Stimulated activated CD8-positive, alpha-beta memory T cell treated with anti-CD3 and anti-CD28 coated beads, Interleukin-12 subunit alpha, Interleukin-12 subunit beta, amount 100 ng/mL, for 4 hours (primary cell): ENCODE data around the gene PPP1R8.
A peak's percentile ranks its signal among the peaks of the same experiment; 100 is the strongest.

Source experiments
- DNase-seq: peaks from one replicate; pipeline ENCODE4 v3.0.0-alpha.2; 2020; ENCODE audit warnings: low read depth

Gene PPP1R8

DNA sequence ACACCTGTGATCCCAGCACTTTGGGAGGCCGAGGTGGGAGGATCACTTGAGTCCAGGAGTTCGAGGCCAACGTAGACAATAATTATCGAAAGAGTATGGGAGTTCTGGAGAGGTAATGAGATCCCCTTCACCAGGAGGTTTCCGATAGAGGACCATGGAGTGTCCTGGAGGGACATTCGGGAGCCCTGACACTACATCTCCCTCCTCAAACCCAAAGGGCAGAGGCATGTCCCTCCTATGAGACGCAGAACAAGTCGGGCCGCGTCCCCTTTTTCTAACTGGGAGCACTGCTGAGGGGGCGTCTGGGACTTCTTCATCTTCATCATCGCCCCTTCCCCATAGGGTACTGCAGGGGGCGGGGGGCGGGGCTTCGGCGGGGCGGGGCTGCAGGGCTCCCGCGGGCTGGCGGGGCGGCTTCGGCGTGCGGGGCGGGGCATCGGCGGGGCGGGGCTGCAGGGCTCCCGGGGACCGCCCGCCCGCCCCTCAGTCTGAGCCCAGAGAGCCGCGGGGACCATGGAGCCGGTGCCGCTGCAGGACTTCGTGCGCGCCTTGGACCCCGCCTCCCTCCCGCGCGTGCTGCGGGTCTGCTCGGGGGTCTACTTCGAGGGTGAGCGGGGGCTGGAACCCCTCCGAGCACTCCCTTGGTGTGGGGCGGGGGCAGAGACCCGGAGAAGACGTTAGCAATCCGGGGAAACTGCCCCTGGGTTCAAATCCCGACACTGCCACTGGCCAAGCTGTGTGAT is 41.6 kb downstream of the PPP1R8 start, which contains the start of gene THEMIS2:
THEMIS2 (plus strand) TSS at position 486 of the 743 bp plus-strand sequence; CDS start at position 514, 28 bp downstream.
- peak; percentile 62 for DNase-seq

DNA sequence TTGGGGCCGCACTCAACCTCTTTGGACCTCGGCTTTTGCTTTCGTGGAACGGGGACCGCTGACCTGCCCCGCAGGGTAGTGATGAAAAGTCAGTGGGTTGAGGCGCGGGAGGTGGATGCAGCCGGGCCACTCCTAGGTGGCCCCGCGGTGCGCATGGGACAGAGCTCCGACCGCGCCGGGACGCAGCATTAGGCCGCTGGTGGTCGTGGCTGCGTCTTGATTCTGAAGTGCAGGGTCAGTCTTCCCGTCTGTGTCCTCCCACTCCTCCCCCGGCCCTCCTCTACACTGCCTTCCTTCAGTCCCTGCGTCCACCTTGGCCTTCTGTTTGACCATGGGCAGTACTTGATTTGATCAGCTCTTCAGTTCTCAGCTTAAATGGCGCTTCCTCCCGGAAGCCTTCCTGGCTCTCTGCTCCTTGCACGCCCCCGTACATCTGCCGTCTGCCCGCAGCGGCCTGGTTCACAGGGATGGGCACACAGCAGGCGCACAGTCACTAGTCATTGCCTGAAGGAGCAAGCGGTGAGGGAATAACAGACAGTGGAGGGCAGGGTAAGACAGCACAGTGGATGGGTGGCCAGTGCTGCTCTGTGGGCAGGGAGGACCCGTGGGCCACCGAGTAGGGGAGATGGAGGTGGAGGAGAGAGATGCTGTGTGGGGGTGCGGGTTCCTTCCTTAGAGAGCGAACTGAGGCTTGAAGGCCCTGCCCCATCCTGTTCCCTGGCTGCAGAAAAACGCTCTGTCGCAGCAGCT is 42.4 kb downstream of the PPP1R8 start:
- no peak for DNase-seq

- DNase-seq: no peak
Observed at GRCh38 chr1:27873671-27874384, 43.2 kb downstream of the PPP1R8 start.

- no peak for DNase-seq
Observed at GRCh38 chr1:27876341-27877114, 45.9 kb downstream of the PPP1R8 start.

DNA sequence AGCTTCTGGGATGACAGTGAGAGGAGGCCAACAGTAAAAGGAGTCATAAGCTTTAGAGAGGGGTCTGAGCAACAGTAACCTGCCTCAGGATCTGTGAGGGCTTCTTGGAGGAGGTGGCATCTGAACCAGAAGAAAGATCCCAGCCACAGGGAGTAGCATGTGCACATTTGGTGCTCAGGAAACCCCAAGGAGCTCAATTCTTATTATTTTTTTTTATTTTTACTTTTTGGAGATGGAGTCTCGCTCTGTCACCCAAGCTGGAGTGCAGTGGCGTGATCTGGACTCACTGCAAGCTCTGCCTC is 46.5 kb downstream of the PPP1R8 start:
- DNase-seq: no peak

GRCh38 chr1:27878039-27878438 is 47.5 kb downstream of the PPP1R8 start:
- DNase-seq: no peak

GRCh38 chr1:27878787-27879335 is 48.3 kb downstream of the PPP1R8 start:
- no peak for DNase-seq

DNA sequence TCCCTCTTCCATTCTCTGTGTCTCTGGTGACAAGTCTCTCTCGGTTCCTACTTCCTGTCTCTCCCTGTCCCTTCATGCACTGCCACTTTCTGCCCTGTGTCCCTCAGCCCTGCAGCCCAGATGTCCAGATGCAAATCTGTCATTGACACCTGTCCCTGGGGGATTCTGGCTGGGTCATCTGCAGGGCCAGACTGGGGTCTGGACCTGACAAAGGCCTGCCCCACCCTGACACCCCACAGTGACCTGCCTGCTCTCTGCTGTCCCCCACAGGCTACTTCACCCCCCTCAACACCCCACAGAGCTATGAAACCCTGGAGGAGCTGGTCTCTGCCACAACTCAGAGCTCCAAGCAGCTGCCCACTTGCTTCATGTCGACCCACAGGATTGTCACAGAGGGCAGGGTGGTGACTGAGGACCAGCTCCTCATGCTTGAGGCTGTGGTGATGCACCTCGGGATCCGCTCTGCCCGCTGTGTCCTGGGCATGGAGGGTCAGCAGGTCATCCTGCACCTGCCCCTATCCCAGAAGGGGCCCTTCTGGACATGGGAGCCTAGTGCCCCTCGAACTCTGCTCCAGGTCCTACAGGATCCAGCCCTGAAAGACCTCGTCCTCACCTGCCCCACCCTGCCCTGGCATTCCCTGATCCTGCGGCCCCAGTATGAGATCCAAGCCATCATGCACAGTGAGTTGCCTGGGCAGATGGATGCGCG is 48.9 kb downstream of the PPP1R8 start:
- no peak for DNase-seq

GRCh38 chr1:27882543-27882903 is 51.9 kb downstream of the PPP1R8 start:
- DNase-seq: no peak

DNA sequence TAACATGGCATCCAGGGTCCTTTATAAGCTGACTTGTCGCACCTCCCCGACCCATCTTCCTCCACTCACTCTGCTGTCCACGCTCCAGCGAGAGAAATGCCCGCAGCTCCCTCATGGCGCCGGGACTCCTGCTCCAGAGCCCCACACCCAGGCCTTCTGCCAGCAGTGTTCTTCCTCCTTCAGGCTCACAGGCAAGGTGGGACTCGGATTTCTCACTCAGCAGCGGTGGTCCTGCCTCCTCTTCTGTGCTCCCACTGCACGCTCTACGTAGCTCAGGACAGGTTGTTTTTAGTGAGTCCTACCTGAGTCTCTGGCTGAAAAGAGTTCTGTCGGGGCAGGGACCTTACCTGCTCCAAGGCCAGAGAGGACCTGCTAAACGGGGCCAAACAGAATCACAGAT is 53.0 kb downstream of the PPP1R8 start:
- no peak for DNase-seq

DNA sequence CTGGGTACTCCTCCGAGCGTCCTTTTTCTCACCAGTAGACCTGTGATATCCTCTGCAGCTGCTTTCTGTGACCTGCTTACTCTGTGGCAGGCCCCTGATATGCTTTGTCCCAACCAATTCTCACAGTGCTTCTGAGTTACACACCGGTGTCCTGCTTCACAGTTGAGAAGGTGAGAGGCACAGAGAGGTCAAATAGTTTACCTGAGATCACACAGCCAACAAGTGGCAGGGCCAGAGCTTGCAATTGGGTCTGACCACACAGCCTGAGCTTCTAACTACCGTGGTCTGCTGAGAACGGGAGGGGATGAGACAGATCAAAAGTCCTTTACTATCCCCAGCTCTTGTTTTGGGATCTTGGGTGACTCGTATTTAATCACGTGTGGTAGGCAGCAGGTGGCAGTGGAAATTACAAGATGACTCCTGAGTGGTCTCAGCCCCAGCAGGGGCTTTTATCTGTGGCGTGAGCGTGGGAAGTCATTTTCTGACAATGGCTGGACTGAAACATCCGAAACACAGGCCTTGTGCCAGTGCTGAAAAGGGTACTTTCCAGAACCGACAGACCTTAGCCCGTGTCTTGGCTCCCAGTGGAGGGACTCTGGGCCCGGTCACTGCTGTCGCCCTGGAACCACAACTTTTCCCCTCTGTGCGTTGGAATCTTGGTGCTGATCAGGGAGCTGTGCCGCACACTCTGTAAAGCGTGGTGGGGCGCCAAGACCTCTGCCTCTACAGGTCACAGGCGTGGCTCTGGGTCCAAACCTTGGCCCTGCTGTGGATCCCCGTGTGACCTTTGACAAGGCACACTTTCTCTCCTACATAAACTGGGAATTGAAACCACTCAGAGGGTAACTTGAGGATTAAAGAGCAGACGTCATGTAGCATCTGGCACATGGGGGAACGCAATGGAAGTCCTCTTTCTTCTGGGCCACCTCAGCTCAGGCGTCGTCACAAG is 53.7 kb downstream of the PPP1R8 start:
- no peak for DNase-seq

- DNase-seq: no peak
Observed at GRCh38 chr1:27885114-27885528, 54.5 kb downstream of the PPP1R8 start.

DNA sequence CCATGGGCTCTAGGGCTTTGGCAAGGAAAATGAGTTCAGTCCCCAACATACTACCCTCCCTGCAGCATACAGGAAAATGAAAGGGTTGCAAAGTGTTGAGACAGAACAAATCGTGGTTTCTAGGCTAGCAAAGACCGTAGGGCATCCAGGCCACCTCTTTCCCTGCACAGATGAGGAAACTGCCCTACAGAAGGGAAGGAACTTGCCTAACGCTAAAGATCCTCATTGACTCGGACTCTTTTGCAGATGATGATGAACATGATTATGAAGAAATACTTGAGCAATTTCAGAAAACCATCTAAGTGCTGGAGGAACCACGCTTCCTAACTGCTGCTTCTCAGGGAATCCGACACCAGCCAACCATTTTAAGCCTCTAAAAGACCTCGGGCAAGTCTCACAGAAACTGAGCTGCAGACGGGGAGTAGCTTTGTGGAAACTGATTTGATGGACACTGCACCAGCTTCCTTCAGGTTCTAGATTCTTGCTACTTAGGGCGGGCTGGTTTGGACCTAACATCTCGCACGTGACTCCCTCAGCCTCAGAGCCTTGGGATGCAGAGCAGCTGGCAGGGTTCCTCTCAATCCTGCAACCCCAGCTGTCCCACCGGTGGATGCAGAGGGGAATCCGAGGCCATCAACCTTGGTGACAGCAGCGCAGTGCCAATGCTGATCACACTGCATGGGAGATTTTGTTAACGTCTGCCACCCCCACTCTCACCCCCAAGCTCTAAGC is 55.2 kb downstream of the PPP1R8 start:
- DNase-seq: no peak

DNA sequence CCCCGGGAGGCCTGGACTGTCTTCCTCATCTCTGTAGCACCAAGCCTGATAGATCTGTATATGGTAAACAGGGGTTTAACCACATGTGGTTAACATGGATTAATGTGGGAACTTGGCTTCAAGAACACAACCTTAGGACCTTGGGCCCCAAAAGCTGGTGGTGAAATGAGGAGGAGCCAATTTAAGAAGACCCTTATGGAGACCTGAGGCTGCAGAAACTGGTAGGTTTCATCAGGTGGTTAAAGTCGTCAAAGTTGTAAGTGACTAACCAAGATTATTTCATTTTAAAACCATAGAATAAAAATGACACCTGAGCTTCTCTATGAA is 55.7 kb downstream of the PPP1R8 start:
- no peak for DNase-seq

GRCh38 chr1:27886744-27887143 is 56.2 kb downstream of the PPP1R8 start:
- DNase-seq: no peak

- no peak for DNase-seq
Observed at GRCh38 chr1:27887215-27888021, 56.8 kb downstream of the PPP1R8 start.

GRCh38 chr1:27889506-27889905 is 58.9 kb downstream of the PPP1R8 start:
- no peak for DNase-seq

DNA sequence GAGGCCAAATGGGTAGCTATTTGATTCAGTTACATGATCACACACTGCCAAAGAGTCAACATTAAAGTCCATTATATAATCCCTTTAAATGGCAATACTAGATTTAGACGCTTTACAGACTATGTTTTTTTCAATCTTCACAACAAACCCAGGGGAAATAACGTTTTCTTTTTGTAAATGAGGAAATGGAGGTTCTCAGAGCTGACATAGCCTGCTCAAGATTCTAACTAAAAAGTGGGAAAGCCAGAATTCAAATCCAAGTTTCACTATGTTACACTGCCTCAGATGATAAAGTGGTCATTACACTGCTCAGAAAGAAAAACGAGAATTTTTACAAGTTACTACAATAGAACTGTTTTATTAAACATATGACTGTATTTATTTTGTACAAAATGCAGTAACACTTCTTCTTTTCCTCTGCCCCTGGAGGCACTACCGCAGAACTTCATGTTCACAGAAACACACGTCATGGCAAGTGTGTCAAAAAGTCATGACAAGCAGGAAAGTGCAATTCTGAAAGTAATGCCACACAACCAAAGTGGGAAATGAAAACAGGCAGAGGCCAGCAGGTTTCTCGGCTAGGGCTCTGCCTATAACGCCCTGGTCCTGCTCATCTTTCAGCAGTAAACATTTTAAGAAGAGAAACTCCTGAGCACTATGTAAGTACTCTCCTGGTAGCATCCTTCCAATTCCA is 60.8 kb downstream of the PPP1R8 start:
- DNase-seq: no peak
